ENCODE data around the gene SCN4A. TPM values are rescaled to one million over a fixed set of nuclear protein-coding genes. Genes with fewer than 3 reads are reported as not detected.

The SCN4A gene
- total and polyA plus RNA-seq, 8 donors, result 0.05 to 0.88 (median 0.58) TPM

- no peak for ATAC-seq
- no peak for TF ChIP-seq CTCF (IDR thresholded peaks at IDR 0.05)
- H3K4me1 ChIP-seq, result peaks cover 27 to 64% of the 10 kb centered on the region in 2 donors
These were observed 31.6 kb upstream of the SCN4A start for GRCh38 chr17:64004218-64004770.

GRCh38 chr17:64003526-64004121 lies 30.9 kb upstream of the SCN4A start:
- no peaks in the 10 kb centered on the region for H3K9me3 ChIP-seq
- intact Hi-C loops (cut with DNase I), result no loop called here
- H3K27ac ChIP-seq, result no peak overlapping the region
- peaks cover 26 to 64% of the 10 kb centered on the region in 2 donors for H3K4me1 ChIP-seq
- H3K27me3 ChIP-seq, result peaks cover 0 to 15% of the 10 kb centered on the region in 2 donors
- H3K36me3 ChIP-seq, result peaks cover 0 to 29% of the 10 kb centered on the region in 2 donors
- ATAC-seq (no peak), DNase-seq (no peak)
- no peak overlapping the region for H3K4me3 ChIP-seq
- TF ChIP-seq CTCF (IDR thresholded peaks at IDR 0.05), result no peak

More at GRCh38 chr17:64004218-64004770, 31.6 kb upstream of the SCN4A start:
- Histone ChIP-seq H3K27me3 (peaks cover 0 to 8% of the 10 kb centered on the region in 2 donors), H3K27ac (no peak overlapping the region), H3K4me3 (no peak overlapping the region), H3K36me3 (peaks cover 0 to 29% of the 10 kb centered on the region in 2 donors), H3K9me3 (no peaks in the 10 kb centered on the region)
- no peak for DNase-seq
- intact Hi-C loops (cut with DNase I), result no loop called here

- no peak for TF ChIP-seq CTCF (IDR thresholded peaks at IDR 0.05)
- peak overlapping the region in 1 of 2 donors; percentile 70 for H3K27ac ChIP-seq
- intact Hi-C loops (cut with DNase I), result no loop called here
- H3K27me3 ChIP-seq, result peaks cover 0 to 22% of the 10 kb centered on the region in 2 donors
- DNase-seq (no peak), ATAC-seq (no peak)
- peaks cover 29 to 64% of the 10 kb centered on the region in 2 donors for H3K4me1 ChIP-seq
- peaks cover 0 to 29% of the 10 kb centered on the region in 2 donors for H3K36me3 ChIP-seq
- no peaks in the 10 kb centered on the region for H3K9me3 ChIP-seq
- no peak overlapping the region for H3K4me3 ChIP-seq
These were observed 30.2 kb upstream of the SCN4A start for GRCh38 chr17:64002658-64003525.

GRCh38 chr17:64001763-64002529 lies 29.2 kb upstream of the SCN4A start:
- Histone ChIP-seq H3K27ac (peak overlapping the region; percentile 57 to 70), H3K4me3 (no peak overlapping the region), H3K27me3 (peaks cover 3 to 32% of the 10 kb centered on the region in 2 donors), H3K36me3 (peaks cover 0 to 29% of the 10 kb centered on the region in 2 donors), H3K9me3 (no peaks in the 10 kb centered on the region), H3K4me1 (peaks cover 29 to 63% of the 10 kb centered on the region in 2 donors)
- TF ChIP-seq CTCF (IDR thresholded peaks at IDR 0.05), result no peak
- DNase-seq, result peak in 3 of 4 donors; percentile 67 to 87 (median 85)
- ATAC-seq, result peak; percentile 84
- intact Hi-C loops (cut with DNase I), result no loop called here

All from left lung (tissue), 10 donors.